ENCODE measurements around the gene WDR54. TPM values are rescaled to one million over a fixed set of nuclear protein-coding genes. Genes with fewer than 3 reads are reported as not detected.

The WDR54 gene
- total and polyA plus RNA-seq, 10 of the 15 experiments (the other 5 are each of a cell fraction or from before 2014, with no cell fraction given), result 38.2 to 116 (median 89.1) TPM

GRCh38 chr2:74436848-74437695 is 15.5 kb downstream of the WDR54 start:
- Histone ChIP-seq H4K20me1 (ENCODE audit: control insufficient read depth, insufficient read depth) (no peaks in the 10 kb centered on the region), H3K4me3 (peak overlapping the region; percentile 9; the same call in 1 of the 2 replicates), H3K27me3 (replicated peaks in 1 of 2; ENCODE audit: control insufficient read depth in 2 of 2, insufficient read depth in 2 of 2, low read length in 1 of 2) (peaks cover 2 to 5% of the 10 kb centered on the region in 2 experiments; a peak in 3 of 4 replicates), H3K4me1 (ENCODE audit: control insufficient read depth, insufficient read depth, low read length) (peaks cover 23% of the 10 kb centered on the region), H3K79me2 (ENCODE audit: control insufficient read depth, insufficient read depth, low read length) (no peaks in the 10 kb centered on the region; the same call in 1 of the 2 replicates), H3K9me3 (replicated peaks; ENCODE audit: control insufficient read depth, insufficient read depth, low read length) (no peaks in the 10 kb centered on the region), H3K27ac (ENCODE audit: control insufficient read depth, insufficient read depth) (0 out of 2 replicates have a peak overlapping the region, but pooled peaks have one; percentile 1), H3K9ac (ENCODE audit: control insufficient read depth, insufficient read depth, low read length) (no peak overlapping the region), H2AFZ (ENCODE audit: control insufficient read depth, low read depth, low read length) (peak overlapping the region; percentile 24), H3K4me2 (ENCODE audit: control insufficient read depth, insufficient read depth) (peak overlapping the region; percentile 10), H3K36me3 (ENCODE audit: control insufficient read depth in 2 of 2, insufficient read depth in 2 of 2, low read length in 1 of 2) (no peaks in the 10 kb centered on the region)
- ChIA-PET SMC1A (ENCODE audit: uncharacterized antibody, unreplicated experiment) (interaction anchor here (1.0 to 1.4 kb wide), 2 partner anchors 10 to 21 kb away, joined by 3 to 4 read pairs; partner anchors contain the start of gene WBP1), POLR2A (no interaction called here), CTCF (no interaction called here), RAD21 (ENCODE audit: unreplicated experiment) (interaction anchor here (0.6 kb wide), 1 partner anchor 15 kb away, joined by 3 read pairs; no protein-coding TSS in a partner anchor)
- BruUV-seq (replicated peaks), result no TSS peak
- in situ Hi-C loops (cut with MboI), result no loop called here
- FAIRE-seq (peak; percentile 57), ATAC-seq (no peak), DNase-seq (ENCODE audit: low read depth, low spot score) (no peak)
- intact Hi-C loops (cut with micrococcal nuclease; ENCODE audit: unreplicated experiment), result no loop called here
- 34% methylated on average over 6 of the region's 6 CpGs for WGBS (ENCODE audit: insufficient coverage, insufficient replicate concordance, low lambda C conversion rate, missing lambda C conversion rate)
- TF ChIP-seq BHLHE40 (IDR thresholded peaks at IDR 0.05; ENCODE audit: borderline replicate concordance in 1 of 2, low read depth in 2 of 2, low read length in 1 of 2) (no peak), MEF2B (IDR thresholded peaks at IDR 0.05; ENCODE audit: partially characterized antibody, poor library complexity, severe bottlenecking) (peak; percentile 90), ZNF384 (IDR thresholded peaks at IDR 0.05; ENCODE audit: borderline replicate concordance, low read depth, low read length) (no peak), ETV6 (conservative IDR thresholded peaks at IDR 0.05 in 1 of 2, IDR thresholded peaks at IDR 0.05 in 1 of 2; ENCODE audit: borderline replicate concordance in 1 of 2, low read depth in 1 of 2) (no peak), CBFB (IDR thresholded peaks at IDR 0.05; ENCODE audit: low read depth) (no peak), PAX8 (IDR thresholded peaks at IDR 0.05) (no peak), IRF5 (IDR thresholded peaks at IDR 0.05; ENCODE audit: borderline replicate concordance) (no peak), MEF2A (IDR thresholded peaks at IDR 0.05; ENCODE audit: insufficient read depth, low read depth, low read length) (no peak), FOS (IDR thresholded peaks at IDR 0.05; ENCODE audit: borderline replicate concordance, extremely low read depth, insufficient read length) (no peak), PKNOX1 (IDR thresholded peaks at IDR 0.05) (no peak), IKZF2 (IDR thresholded peaks at IDR 0.05) (peak; percentile 47 to 48; a peak in 2 of 4 replicates), HDAC6 (IDR thresholded peaks at IDR 0.05; ENCODE audit: unreplicated experiment) (no peak), CTCF (IDR thresholded peaks at IDR 0.05 in 2 of 3, conservative IDR thresholded peaks at IDR 0.05 in 1 of 3; ENCODE audit: control insufficient read depth in 2 of 3, extremely low read depth in 1 of 3, insufficient read depth in 1 of 3, low read depth in 3 of 3, low read length in 3 of 3) (no peak)
- TF ChIP-seq, protein P1, sequence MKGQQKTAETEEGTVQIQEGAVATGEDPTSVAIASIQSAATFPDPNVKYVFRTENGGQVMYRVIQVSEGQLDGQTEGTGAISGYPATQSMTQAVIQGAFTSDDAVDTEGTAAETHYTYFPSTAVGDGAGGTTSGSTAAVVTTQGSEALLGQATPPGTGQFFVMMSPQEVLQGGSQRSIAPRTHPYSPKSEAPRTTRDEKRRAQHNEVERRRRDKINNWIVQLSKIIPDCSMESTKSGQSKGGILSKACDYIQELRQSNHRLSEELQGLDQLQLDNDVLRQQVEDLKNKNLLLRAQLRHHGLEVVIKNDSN (IDR thresholded peaks at IDR 0.05; ENCODE audit: borderline replicate concordance, extremely low read length, insufficient read depth, low read depth, low read length), result no peak

Data from GM12878 (cell line).